GM19372 (cell line): Measurements from ENCODE around the gene CST5.
A peak's percentile ranks its signal among the peaks of the same experiment; 100 is the strongest.
"Not testable (repeated sequence)": the region's sequence is repeated elsewhere in the genome, so short reads cannot be mapped to it uniquely, and the experiment has no call there.

Experiments
- ATAC-seq: cut with Tn5 transposase; IDR thresholded peaks from one replicate; pipeline ENCODE4 v1.9.1; 2021; ENCODE audit warnings: mild to moderate bottlenecking, low read depth, moderate library complexity; ENCODE audit not compliant: unreplicated experiment

The CST5 gene

GRCh38 chr20:23890867-23891266, 11.3 kb upstream of the CST5 start:
- ATAC-seq = not testable (repeated sequence)

- peak; percentile 85 for ATAC-seq
Measured at GRCh38 chr20:23889775-23890187, 10.2 kb upstream of the CST5 start.

- no peak for ATAC-seq
Measured at GRCh38 chr20:23887856-23888255, 8.3 kb upstream of the CST5 start.

- no peak for ATAC-seq
Measured at GRCh38 chr20:23884771-23885162, 5.2 kb upstream of the CST5 start.

GRCh38 chr20:23884136-23884770, 4.7 kb upstream of the CST5 start:
- no peak for ATAC-seq

GRCh38 chr20:23881371-23881770, 1.8 kb upstream of the CST5 start:
- ATAC-seq = no peak

GRCh38 chr20:23880417-23880816, 869 bp upstream of the CST5 start:
- no peak for ATAC-seq

GRCh38 chr20:23879811-23880374, 345 bp upstream of the CST5 start:
- no peak for ATAC-seq

- ATAC-seq = no peak
Measured at GRCh38 chr20:23878787-23879186, 761 bp downstream of the CST5 start.

GRCh38 chr20:23878016-23878542, 1.5 kb downstream of the CST5 start:
- not testable (repeated sequence) for ATAC-seq

GRCh38 chr20:23877524-23877923, 2.0 kb downstream of the CST5 start:
- no peak for ATAC-seq

GRCh38 chr20:23875606-23876237, 3.8 kb downstream of the CST5 start:
- ATAC-seq = no peak

- no peak for ATAC-seq
Measured at GRCh38 chr20:23874747-23875146, 4.8 kb downstream of the CST5 start.

GRCh38 chr20:23873370-23874015, 6.1 kb downstream of the CST5 start:
- no peak for ATAC-seq

- ATAC-seq = no peak
Measured at GRCh38 chr20:23872065-23872464, 7.5 kb downstream of the CST5 start.

- no peak for ATAC-seq
Measured at GRCh38 chr20:23870461-23870860, 9.1 kb downstream of the CST5 start.

- no peak for ATAC-seq
Measured at GRCh38 chr20:23869520-23869919, 10.0 kb downstream of the CST5 start.

GRCh38 chr20:23868321-23868720, 11.2 kb downstream of the CST5 start:
- ATAC-seq = no peak

GRCh38 chr20:23867152-23867776, 12.3 kb downstream of the CST5 start:
- no peak for ATAC-seq

- ATAC-seq = not testable (repeated sequence)
Measured at GRCh38 chr20:23860771-23861170, 18.8 kb downstream of the CST5 start.
